ENCODE measurements around the gene TMEM150B.

The TMEM150B gene

GRCh38 chr19:55368701-55369563, 43.8 kb upstream of the TMEM150B start:
- TF ChIP-seq EZH2phosphoT487 (conservative IDR thresholded peaks at IDR 0.05; ENCODE audit: low read length) (no peak), CTCF (IDR thresholded peaks at IDR 0.05; ENCODE audit: insufficient read depth, low read length, poor library complexity, severe bottlenecking) (no peak)
- Histone ChIP-seq H3K27ac (ENCODE audit: low read depth, low read length) (no peak overlapping the region), H3K9me2 (replicated peaks; ENCODE audit: insufficient read depth, low read length) (no peaks in the 10 kb centered on the region), H3K27me3 (ENCODE audit: low read length) (no peaks in the 10 kb centered on the region), H3F3A (ENCODE audit: insufficient read depth) (no peaks in the 10 kb centered on the region), H3K9ac (ENCODE audit: low read length) (no peak overlapping the region), H3K36me3 (ENCODE audit: low read length) (no peaks in the 10 kb centered on the region), H4K20me1 (ENCODE audit: low read depth, low read length) (no peaks in the 10 kb centered on the region), H3K4me3 (ENCODE audit: insufficient read depth, low read length, poor library complexity, severe bottlenecking) (no peak overlapping the region), H3K4me2 (ENCODE audit: low read depth, low read length, poor library complexity, severe bottlenecking) (no peak overlapping the region), H3K9me3 (ENCODE audit: insufficient read depth, low read length) (no peaks in the 10 kb centered on the region), H2AFZ (ENCODE audit: low read depth, low read length, severe bottlenecking) (no peak overlapping the region), H3K79me2 (ENCODE audit: insufficient read depth, low read length) (no peaks in the 10 kb centered on the region)

- Histone ChIP-seq H3K4me3 (ENCODE audit: insufficient read depth, low read length, poor library complexity, severe bottlenecking) (no peak overlapping the region), H3K79me2 (ENCODE audit: insufficient read depth, low read length) (no peaks in the 10 kb centered on the region), H3K27ac (ENCODE audit: low read depth, low read length) (no peak overlapping the region), H3K4me2 (ENCODE audit: low read depth, low read length, poor library complexity, severe bottlenecking) (no peak overlapping the region), H3F3A (ENCODE audit: insufficient read depth) (no peaks in the 10 kb centered on the region), H3K27me3 (ENCODE audit: low read length) (no peaks in the 10 kb centered on the region), H3K9ac (ENCODE audit: low read length) (no peak overlapping the region), H4K20me1 (ENCODE audit: low read depth, low read length) (no peaks in the 10 kb centered on the region), H3K9me2 (replicated peaks; ENCODE audit: insufficient read depth, low read length) (no peaks in the 10 kb centered on the region), H3K36me3 (ENCODE audit: low read length) (no peaks in the 10 kb centered on the region), H3K9me3 (ENCODE audit: insufficient read depth, low read length) (no peaks in the 10 kb centered on the region), H2AFZ (ENCODE audit: low read depth, low read length, severe bottlenecking) (no peak overlapping the region)
- TF ChIP-seq EZH2phosphoT487 (conservative IDR thresholded peaks at IDR 0.05; ENCODE audit: low read length) = no peak
- TF ChIP-seq CTCF (IDR thresholded peaks at IDR 0.05; ENCODE audit: insufficient read depth, low read length, poor library complexity, severe bottlenecking) = no peak
These were observed 43.0 kb upstream of the TMEM150B start for GRCh38 chr19:55368106-55368505.

- H3K9me3 ChIP-seq (ENCODE audit: insufficient read depth, low read length) = no peaks in the 10 kb centered on the region
- H4K20me1 ChIP-seq (ENCODE audit: low read depth, low read length) = no peaks in the 10 kb centered on the region
- H2AFZ ChIP-seq (ENCODE audit: low read depth, low read length, severe bottlenecking) = no peak overlapping the region
- no peaks in the 10 kb centered on the region for H3F3A ChIP-seq (ENCODE audit: insufficient read depth)
- H3K36me3 ChIP-seq (ENCODE audit: low read length) = no peaks in the 10 kb centered on the region
- H3K9ac ChIP-seq (ENCODE audit: low read length) = no peak overlapping the region
- no peak for TF ChIP-seq CTCF (IDR thresholded peaks at IDR 0.05; ENCODE audit: insufficient read depth, low read length, poor library complexity, severe bottlenecking)
- TF ChIP-seq EZH2phosphoT487 (conservative IDR thresholded peaks at IDR 0.05; ENCODE audit: low read length) = no peak
- no peaks in the 10 kb centered on the region for H3K79me2 ChIP-seq (ENCODE audit: insufficient read depth, low read length)
- H3K27ac ChIP-seq (ENCODE audit: low read depth, low read length) = no peak overlapping the region
- H3K9me2 ChIP-seq (replicated peaks; ENCODE audit: insufficient read depth, low read length) = no peaks in the 10 kb centered on the region
- H3K4me3 ChIP-seq (ENCODE audit: insufficient read depth, low read length, poor library complexity, severe bottlenecking) = no peak overlapping the region
- H3K4me2 ChIP-seq (ENCODE audit: low read depth, low read length, poor library complexity, severe bottlenecking) = no peak overlapping the region
- H3K27me3 ChIP-seq (ENCODE audit: low read length) = no peaks in the 10 kb centered on the region
These were observed 41.6 kb upstream of the TMEM150B start for GRCh38 chr19:55366790-55367189.

Measured in SU-DHL-6 (cell line).